H9 (cell line): ENCODE measurements around the gene CTR9. TPM values are rescaled to one million over a fixed set of nuclear protein-coding genes. Genes with fewer than 3 reads are reported as not detected.

Experiments used
- DNase-seq: peaks from one replicate; pipeline ENCODE4 v3.0.0-alpha.2; 2017
- H2AFZ ChIP-seq: one replicate; pipeline ENCODE4 v1.6.1; 2013; ENCODE audit warnings: mild to moderate bottlenecking, low read length, control low read depth, moderate library complexity
- H2AK5ac ChIP-seq: 2 replicates; pipeline ENCODE4 v1.6.1; 2013; ENCODE audit warnings: low read length, control low read depth, mixed read lengths; ENCODE audit not compliant: insufficient read length
- H2BK120ac ChIP-seq: one replicate; pipeline ENCODE4 v1.6.1; 2013; ENCODE audit warnings: low read depth, mild to moderate bottlenecking, low read length, control low read depth, inconsistent platforms; ENCODE audit not compliant: poor library complexity, severe bottlenecking
- H2BK12ac ChIP-seq: 2 replicates; pipeline ENCODE4 v1.6.1; 2013; ENCODE audit warnings: low read length, control low read depth, mixed read lengths, low read depth; ENCODE audit not compliant: insufficient read length
- H2BK15ac ChIP-seq: 2 replicates; pipeline ENCODE4 v1.6.1; 2013; ENCODE audit warnings: low read depth, low read length, control low read depth
- H2BK20ac ChIP-seq: one replicate; pipeline ENCODE4 v1.6.1; 2013; ENCODE audit warnings: low read depth, mild to moderate bottlenecking, low read length, control low read depth, inconsistent platforms; ENCODE audit not compliant: poor library complexity, severe bottlenecking
- H2BK5ac ChIP-seq: 2 replicates; pipeline ENCODE4 v1.6.1; 2013; ENCODE audit warnings: low read length, control low read depth, mixed read lengths; ENCODE audit not compliant: insufficient read length
- H3K14ac ChIP-seq: 2 replicates; pipeline ENCODE4 v1.6.1; 2013; ENCODE audit warnings: low read length, control low read depth; ENCODE audit not compliant: insufficient read depth
- H3K18ac ChIP-seq: 2 replicates; pipeline ENCODE4 v1.6.1; 2013; ENCODE audit warnings: low read depth, mild to moderate bottlenecking, mixed read lengths, low read length, control low read depth; ENCODE audit not compliant: insufficient read length
- H3K23ac ChIP-seq: 2 replicates; pipeline ENCODE4 v1.6.1; 2013; ENCODE audit warnings: low read length, control low read depth, mixed read lengths, low read depth; ENCODE audit not compliant: insufficient read length
- H3K23me2 ChIP-seq: 2 replicates; pipeline ENCODE4 v1.6.1; 2013; ENCODE audit warnings: low read depth, mild to moderate bottlenecking, mixed read lengths, low read length, control low read depth; ENCODE audit not compliant: insufficient read length, poor library complexity, severe bottlenecking
- H3K27ac ChIP-seq: 2 replicates; pipeline ENCODE4 v1.5.1; 2013; ENCODE audit warnings: low read length, control low read depth, mixed read lengths, low read depth; ENCODE audit not compliant: insufficient read length
- H3K27me3 ChIP-seq: 2 replicates; pipeline ENCODE4 v1.6.1; 2013; ENCODE audit warnings: low read length, control low read depth, inconsistent platforms; ENCODE audit not compliant: insufficient read depth
- H3K4ac ChIP-seq: 2 replicates; pipeline ENCODE4 v1.6.1; 2013; ENCODE audit warnings: low read depth, mild to moderate bottlenecking, control low read depth, inconsistent platforms, low read length, moderate library complexity
- H3K4me1 ChIP-seq: 2 replicates; pipeline ENCODE4 v1.6.1; 2013; ENCODE audit warnings: low read length, control low read depth, inconsistent platforms; ENCODE audit not compliant: insufficient read depth
- H3K4me2 ChIP-seq: 2 replicates; pipeline ENCODE4 v1.6.1; 2013; ENCODE audit warnings: low read length, control low read depth, mixed read lengths; ENCODE audit not compliant: insufficient read length, insufficient read depth
- H3K56ac ChIP-seq: 2 replicates; pipeline ENCODE4 v1.6.1; 2013; ENCODE audit warnings: low read depth, mild to moderate bottlenecking, mixed read lengths, low read length, control low read depth; ENCODE audit not compliant: insufficient read length
- H3K79me1 ChIP-seq: 2 replicates; pipeline ENCODE4 v1.6.1; 2013; ENCODE audit warnings: low read depth, mild to moderate bottlenecking, moderate library complexity, low read length, control low read depth, inconsistent platforms; ENCODE audit not compliant: insufficient read depth, poor library complexity, severe bottlenecking
- H3K79me2 ChIP-seq: 2 replicates; pipeline ENCODE4 v1.6.1; 2013; ENCODE audit warnings: low read length, control low read depth, inconsistent platforms; ENCODE audit not compliant: insufficient read depth
- H3K9ac ChIP-seq: 2 replicates; pipeline ENCODE4 v1.6.1; 2013; ENCODE audit warnings: low read length, control low read depth, mixed read lengths; ENCODE audit not compliant: insufficient read length; ENCODE audit errors: extremely low read depth
- H3K9me3 ChIP-seq: one replicate; pipeline ENCODE4 v1.6.1; 2013; ENCODE audit warnings: low read depth, low read length, inconsistent platforms; ENCODE audit not compliant: control insufficient read depth
- H3T11ph ChIP-seq: one replicate; pipeline ENCODE4 v1.6.1; 2013; ENCODE audit warnings: mild to moderate bottlenecking, low read length, control low read depth, inconsistent platforms
- H4K20me1 ChIP-seq: one replicate; pipeline ENCODE4 v1.6.1; 2013; ENCODE audit not compliant: control insufficient read depth, insufficient read length, insufficient read depth
- H4K5ac ChIP-seq: 2 replicates; pipeline ENCODE4 v1.6.1; 2013; ENCODE audit warnings: low read depth, mild to moderate bottlenecking, mixed read lengths, low read length, control low read depth; ENCODE audit not compliant: insufficient read length
- H4K8ac ChIP-seq: replicated peaks from 2 replicates; pipeline ENCODE4 v1.6.1; 2013; ENCODE audit warnings: low read length, control low read depth, mixed read lengths, low read depth; ENCODE audit not compliant: insufficient read length
- H4K91ac ChIP-seq: 2 replicates; pipeline ENCODE4 v1.6.1; 2013; ENCODE audit warnings: low read depth, mild to moderate bottlenecking, moderate library complexity, mixed read lengths, low read length, control low read depth; ENCODE audit not compliant: insufficient read length
- H3K27ac Mint-ChIP-seq, 3 experiments: 2 replicates in 2 of 3; 3 replicates in 1 of 3; pipeline ENCODE4 v1.8.0; 2020 to 2021; ENCODE audit warnings: mixed read lengths in 3 of 3, mild to moderate bottlenecking in 1 of 3, moderate library complexity in 1 of 3
- H3K27me3 Mint-ChIP-seq: 2 replicates; pipeline ENCODE4 v1.8.0; 2021; ENCODE audit warnings: low read depth, mild to moderate bottlenecking, moderate library complexity, mixed read lengths
- H3K36me3 Mint-ChIP-seq, 3 experiments: 2 replicates in 2 of 3; 3 replicates in 1 of 3; pipeline ENCODE4 v1.8.0; 2020 to 2021; ENCODE audit warnings: low read depth in 3 of 3, mixed read lengths in 3 of 3; ENCODE audit not compliant: insufficient read depth in 1 of 3
- H3K4me1 Mint-ChIP-seq, 2 experiments: 2 replicates each; pipeline ENCODE4 v1.8.0; 2020; ENCODE audit warnings: mixed read lengths in 2 of 2
- H3K4me3 Mint-ChIP-seq, 2 experiments: 2 replicates in 1 of 2; 3 replicates in 1 of 2; pipeline ENCODE4 v1.8.0; 2020 to 2021; ENCODE audit warnings: mild to moderate bottlenecking in 2 of 2, mixed read lengths in 2 of 2, moderate library complexity in 1 of 2
- H3K9me3 Mint-ChIP-seq, 2 experiments: 2 replicates in 1 of 2; 3 replicates in 1 of 2; pipeline ENCODE4 v1.8.0; 2020; ENCODE audit warnings: mild to moderate bottlenecking in 2 of 2, mixed read lengths in 2 of 2, moderate library complexity in 1 of 2
- whole genome bisulfite sequencing: extraction: QIAGEN DNeasy Blood & Tissue Kit; methylation state at CpG from one replicate; pipeline ENCODE4 v1.1.7; 2013; ENCODE audit warnings: missing lambda C conversion rate, low lambda C conversion rate, mixed read lengths; ENCODE audit not compliant: insufficient read length; ENCODE audit errors: extremely low coverage; 5-methylcytosine and 5-hydroxymethylcytosine counted together
- total RNA-seq: library from RNA; stranded (reverse); gene quantifications from 2 replicates; pipeline ENCODE4 v1.2.1, GENCODE V29; 2021
- TF ChIP-seq, protein P1 (sequence below): fragments of 200-600 bp; sonication (generic); conservative IDR thresholded peaks from 3 replicates; pipeline ENCODE4 v1.8.0; 2021; ENCODE audit warnings: antibody characterized with exemption, mild to moderate bottlenecking

The CTR9 gene
- total RNA-seq, 1 experiment from 2014 or later: 37.5 TPM

GRCh38 chr11:10824888-10825287 lies 73.8 kb downstream of the CTR9 start:
- no peak overlapping the region for H2BK12ac ChIP-seq
- H4K5ac ChIP-seq: no peak overlapping the region
- H4K8ac ChIP-seq: no peak overlapping the region
- H3K4ac ChIP-seq: no peak overlapping the region
- no peak overlapping the region for H3K9ac ChIP-seq
- no peak overlapping the region for H2BK5ac ChIP-seq
- Mint-ChIP-seq H3K27ac (no peak overlapping the region; a peak in 1 of 7 replicates), H3K9me3 (peaks cover 1% of the 10 kb centered on the region in 2 experiments; a peak in 4 of 5 replicates), H3K36me3 (peaks cover 0 to 2% (median 0%) of the 10 kb centered on the region in 3 experiments; a peak in 2 of 7 replicates), H3K4me1 (no peaks in the 10 kb centered on the region), H3K4me3 (no peak overlapping the region), H3K27me3 (no peaks in the 10 kb centered on the region)
- no peak overlapping the region for H4K91ac ChIP-seq
- no peak overlapping the region for H3K27ac ChIP-seq
- no peak overlapping the region for H3T11ph ChIP-seq
- no peak overlapping the region for H2BK15ac ChIP-seq
- no peaks in the 10 kb centered on the region for H3K79me2 ChIP-seq
- no peak overlapping the region for H2AFZ ChIP-seq
- H3K4me1 ChIP-seq: no peaks in the 10 kb centered on the region
- H3K9me3 ChIP-seq: no peaks in the 10 kb centered on the region
- no peaks in the 10 kb centered on the region for H4K20me1 ChIP-seq
- H3K23me2 ChIP-seq: no peaks in the 10 kb centered on the region
- DNase-seq: no peak
- no peak overlapping the region for H2AK5ac ChIP-seq
- H2BK120ac ChIP-seq: no peak overlapping the region
- H3K4me2 ChIP-seq: no peak overlapping the region
- no peaks in the 10 kb centered on the region for H3K79me1 ChIP-seq
- H3K18ac ChIP-seq: no peak overlapping the region
- no peak overlapping the region for H2BK20ac ChIP-seq
- no peak overlapping the region for H3K14ac ChIP-seq
- no CpG with 5 or more reads among the region's 3 CpGs for WGBS
- no peaks in the 10 kb centered on the region for H3K27me3 ChIP-seq
- no peak overlapping the region for H3K56ac ChIP-seq
- no peak overlapping the region for H3K23ac ChIP-seq
- TF ChIP-seq, protein P1, sequence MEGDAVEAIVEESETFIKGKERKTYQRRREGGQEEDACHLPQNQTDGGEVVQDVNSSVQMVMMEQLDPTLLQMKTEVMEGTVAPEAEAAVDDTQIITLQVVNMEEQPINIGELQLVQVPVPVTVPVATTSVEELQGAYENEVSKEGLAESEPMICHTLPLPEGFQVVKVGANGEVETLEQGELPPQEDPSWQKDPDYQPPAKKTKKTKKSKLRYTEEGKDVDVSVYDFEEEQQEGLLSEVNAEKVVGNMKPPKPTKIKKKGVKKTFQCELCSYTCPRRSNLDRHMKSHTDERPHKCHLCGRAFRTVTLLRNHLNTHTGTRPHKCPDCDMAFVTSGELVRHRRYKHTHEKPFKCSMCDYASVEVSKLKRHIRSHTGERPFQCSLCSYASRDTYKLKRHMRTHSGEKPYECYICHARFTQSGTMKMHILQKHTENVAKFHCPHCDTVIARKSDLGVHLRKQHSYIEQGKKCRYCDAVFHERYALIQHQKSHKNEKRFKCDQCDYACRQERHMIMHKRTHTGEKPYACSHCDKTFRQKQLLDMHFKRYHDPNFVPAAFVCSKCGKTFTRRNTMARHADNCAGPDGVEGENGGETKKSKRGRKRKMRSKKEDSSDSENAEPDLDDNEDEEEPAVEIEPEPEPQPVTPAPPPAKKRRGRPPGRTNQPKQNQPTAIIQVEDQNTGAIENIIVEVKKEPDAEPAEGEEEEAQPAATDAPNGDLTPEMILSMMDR: no peak
